ENCODE data around the gene DTNB. TPM values are rescaled to one million over a fixed set of nuclear protein-coding genes. Genes with fewer than 3 reads are reported as not detected.
"Not testable (repeated sequence)": the region's sequence is repeated elsewhere in the genome, so short reads cannot be mapped to it uniquely, and the experiment has no call there.

Gene DTNB
- total RNA-seq, 1 donor from 2014 or later: 2.9 TPM

DNA sequence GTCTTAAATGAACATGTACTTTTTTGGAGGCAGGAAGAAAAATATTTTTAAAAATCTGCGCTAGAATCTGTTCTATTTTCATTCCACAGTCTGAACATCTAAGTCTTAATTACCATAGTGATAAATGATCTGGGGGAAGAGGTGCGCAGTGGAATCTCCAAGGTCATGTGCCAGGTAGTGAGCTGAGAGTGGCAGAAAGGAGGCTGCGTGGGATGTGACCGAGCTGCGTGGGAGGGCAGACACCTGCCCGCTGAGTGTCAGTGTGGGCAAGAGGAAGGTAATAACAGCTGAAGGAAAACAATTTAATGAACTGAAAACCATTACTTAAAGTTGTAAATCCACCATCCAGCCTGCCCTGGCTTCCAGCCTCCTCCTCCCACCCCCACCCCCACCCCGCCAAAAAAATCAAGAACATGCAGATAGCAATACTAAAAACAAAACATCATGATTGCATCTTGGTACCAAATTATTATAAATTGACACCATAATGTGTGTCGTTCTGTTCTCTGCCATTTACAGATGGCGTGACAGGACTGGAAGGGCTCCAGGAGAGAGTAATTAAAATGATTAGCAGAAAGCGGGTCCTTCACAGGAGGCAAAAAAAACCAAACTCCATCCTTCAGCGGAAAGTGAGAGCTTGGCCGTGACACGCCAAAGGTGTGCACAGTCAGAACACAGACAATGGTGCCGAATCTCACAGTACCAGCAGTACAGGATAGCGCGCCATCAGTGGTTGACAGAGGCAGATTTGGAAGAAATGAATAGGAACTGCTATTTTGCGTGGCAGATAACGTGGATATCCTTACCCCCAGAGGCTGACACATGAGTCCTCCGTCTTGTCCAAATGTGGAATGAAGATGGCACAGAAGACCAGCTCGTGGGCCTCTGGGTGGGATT is 11.4 kb upstream of the DTNB start:
- DNase-seq (ENCODE audit: low read depth): no peak

DNA sequence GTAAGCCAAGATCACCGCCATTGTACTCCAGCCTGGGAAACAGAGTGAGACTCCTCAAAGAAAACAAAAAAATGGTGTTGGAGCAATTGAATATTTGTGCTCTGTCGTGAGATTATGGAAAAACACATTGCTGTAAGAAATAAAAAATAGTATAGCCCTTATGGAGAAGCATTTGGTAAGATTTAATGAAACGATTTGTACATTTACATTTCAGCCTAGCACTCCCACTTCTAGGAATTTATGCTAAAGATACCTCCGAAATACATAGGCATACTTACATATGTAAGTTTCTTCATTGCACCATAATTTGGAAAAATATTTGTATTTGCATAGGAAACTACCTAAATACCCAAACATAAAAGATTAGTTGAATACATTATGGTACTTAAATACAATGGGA is 8.7 kb upstream of the DTNB start:
- DNase-seq (ENCODE audit: low read depth): no peak

DNA sequence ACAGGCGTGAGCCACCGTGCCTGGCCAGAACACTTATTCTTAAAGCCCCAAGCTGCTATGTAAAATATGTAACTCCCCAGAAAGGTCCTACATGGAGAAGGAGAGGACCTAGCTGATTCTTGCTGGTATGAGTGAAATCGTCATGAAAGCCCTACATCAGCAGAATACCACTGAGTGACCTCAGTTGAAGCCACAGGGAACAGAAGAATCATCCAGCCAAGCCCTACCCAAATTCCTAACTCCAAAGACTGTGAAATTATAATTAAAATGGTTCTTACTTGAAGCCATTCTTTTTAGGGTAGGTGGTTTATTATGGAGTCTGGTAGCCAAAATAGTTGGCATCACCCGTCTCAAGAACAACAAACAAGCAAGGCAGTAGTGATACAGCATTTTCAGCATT is 4.5 kb upstream of the DTNB start:
- DNase-seq (ENCODE audit: low read depth): no peak

DNA sequence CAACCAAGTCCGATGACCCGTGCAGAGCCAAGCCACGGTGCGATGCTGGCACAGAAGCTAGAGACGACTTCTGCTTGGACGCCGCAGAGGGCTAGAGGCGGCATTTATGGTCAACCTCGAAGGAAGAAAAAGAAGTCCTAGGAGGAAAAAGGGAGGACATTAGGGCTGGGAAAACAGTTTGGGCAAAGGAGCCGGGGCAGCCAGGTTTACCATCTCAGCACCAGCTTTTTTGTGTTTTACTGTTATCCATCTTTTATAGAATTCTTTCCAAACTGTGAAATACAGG is 643 bp upstream of the DTNB start:
- no peak for DNase-seq (ENCODE audit: low read depth)

DNA sequence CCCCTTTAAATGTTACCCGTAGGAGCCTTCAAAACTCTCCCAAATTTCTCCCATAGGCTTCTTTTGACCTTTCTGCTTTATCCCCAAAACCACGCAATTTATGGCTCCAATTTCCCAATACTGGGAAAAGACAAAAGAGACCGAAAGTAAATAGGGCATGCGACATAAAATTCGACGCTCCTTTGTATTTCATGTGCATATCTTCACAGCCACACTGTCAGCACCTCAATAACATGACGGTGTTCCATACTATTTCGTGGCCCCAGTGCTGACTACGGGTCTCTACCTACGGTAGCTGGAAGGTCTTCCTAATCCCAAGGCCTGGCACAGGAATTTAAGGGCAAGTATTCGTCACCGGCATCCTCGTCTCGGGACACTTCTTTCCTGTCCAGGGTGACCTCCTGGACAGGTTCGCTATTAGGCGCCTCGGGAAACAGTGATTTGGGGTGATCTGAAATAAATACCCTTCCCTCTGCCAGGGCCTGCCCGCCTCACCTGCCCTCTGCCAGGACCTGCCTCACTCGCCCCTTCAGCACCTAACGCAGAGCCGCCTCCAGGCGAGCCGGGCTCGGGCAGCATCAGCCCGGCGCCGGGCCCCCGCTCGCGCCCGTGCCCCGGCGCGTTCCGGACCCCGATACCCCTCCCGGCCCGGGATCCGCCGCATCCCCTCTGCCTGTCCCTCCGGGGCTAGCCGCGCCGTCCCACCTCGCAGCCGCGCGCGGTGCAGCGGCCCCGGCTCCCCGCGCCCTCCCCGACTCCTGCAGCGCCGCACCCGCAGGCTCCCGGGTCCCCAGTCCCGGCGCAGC is 680 bp downstream of the DTNB start:
- peak; percentile 37 for DNase-seq (ENCODE audit: low read depth)

DNA sequence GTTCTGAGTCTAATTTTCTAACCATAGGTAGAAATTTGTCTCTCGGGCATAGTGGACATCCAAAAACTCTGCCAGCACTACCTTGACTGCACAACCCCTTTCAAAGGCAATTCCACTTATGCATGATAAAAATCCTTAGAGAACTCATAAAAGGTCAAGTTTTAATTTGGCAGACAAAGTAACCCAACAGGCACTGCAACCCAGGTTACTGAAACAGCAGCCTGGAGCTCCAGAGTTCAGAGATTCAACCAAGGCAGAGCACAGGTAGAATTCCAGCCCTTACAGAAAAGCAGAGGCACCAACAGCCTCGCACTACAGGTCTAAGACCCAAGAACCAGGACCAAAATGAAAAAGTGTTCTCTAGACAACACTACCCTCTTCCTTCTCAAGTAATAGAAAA is 1.8 kb downstream of the DTNB start:
- DNase-seq (ENCODE audit: low read depth): no peak

DNA sequence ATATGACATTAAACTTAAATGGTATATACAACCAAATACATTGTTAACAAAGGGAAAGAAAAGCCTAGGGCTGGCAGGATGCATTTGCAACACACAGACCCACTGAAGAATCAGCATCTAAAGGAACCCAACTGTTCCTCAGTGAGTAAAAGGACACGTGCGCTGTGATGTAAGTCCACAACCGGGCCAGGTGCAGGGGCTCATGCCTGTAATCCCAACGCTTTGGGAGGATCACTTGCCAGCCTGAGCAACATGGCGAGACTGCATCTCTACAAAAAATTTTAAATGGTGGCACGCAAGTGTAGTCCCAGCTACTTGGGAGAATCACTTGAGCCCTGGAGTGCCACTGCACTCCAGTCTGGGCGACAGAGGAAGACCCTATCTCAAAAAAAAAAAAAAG is 3.9 kb downstream of the DTNB start:
- no peak for DNase-seq (ENCODE audit: low read depth)

DNA sequence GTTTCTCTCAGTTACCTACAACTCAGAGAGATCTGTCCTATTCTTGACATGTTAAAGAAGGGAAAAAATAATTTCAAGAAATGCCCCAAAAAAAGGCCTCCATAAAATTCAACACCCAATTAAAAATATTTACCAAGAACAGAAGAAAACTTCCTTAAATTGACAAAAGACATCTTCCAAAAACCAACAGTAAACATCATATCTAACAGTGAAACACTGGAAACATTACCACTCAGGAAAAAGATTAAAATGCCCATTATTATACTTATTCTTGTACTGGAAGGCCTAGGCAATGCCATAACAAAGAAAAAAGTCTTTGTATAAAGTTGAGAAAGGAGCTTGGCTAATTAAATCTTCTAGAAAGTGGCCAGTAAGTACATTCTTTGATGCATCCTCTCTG is 7.2 kb downstream of the DTNB start:
- no peak for DNase-seq (ENCODE audit: low read depth)

DNA sequence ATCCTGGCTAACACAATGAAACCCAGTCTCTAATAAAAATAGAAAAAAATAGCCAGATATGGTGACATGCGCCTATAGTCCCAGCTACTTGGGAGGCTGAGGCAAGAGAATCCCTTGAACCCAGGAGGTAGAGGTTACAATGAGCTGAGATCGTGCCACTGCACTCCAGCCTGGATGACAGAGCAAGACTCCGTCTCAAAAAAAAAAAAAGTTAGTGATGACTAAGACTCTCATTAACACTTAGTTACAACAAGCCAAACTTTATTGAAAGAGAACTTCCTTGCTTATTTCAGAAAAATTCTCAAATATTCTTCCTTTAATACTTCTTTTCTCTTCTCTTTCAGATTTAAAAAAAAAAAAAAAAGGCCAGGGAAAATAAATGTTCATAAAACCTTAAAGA is 7.9 kb downstream of the DTNB start:
- DNase-seq (ENCODE audit: low read depth): not testable (repeated sequence)

DNA sequence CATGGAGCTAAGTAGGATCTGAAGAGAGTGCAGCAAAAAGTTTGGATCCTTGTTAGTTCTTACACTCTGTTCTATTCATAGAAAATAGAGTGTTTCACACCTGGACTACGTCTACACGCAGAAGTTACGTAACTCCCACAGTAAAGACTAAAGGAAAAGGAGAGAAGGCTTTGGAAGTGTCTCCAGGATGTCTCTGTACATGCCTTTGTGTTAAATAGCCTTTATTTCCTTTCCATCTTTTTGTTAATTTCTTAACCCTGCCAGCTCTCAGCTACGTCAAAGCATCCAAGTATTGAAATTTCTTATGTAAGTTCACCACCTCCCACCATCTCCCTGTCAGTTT is 8.4 kb downstream of the DTNB start:
- no peak for DNase-seq (ENCODE audit: low read depth)

DNA sequence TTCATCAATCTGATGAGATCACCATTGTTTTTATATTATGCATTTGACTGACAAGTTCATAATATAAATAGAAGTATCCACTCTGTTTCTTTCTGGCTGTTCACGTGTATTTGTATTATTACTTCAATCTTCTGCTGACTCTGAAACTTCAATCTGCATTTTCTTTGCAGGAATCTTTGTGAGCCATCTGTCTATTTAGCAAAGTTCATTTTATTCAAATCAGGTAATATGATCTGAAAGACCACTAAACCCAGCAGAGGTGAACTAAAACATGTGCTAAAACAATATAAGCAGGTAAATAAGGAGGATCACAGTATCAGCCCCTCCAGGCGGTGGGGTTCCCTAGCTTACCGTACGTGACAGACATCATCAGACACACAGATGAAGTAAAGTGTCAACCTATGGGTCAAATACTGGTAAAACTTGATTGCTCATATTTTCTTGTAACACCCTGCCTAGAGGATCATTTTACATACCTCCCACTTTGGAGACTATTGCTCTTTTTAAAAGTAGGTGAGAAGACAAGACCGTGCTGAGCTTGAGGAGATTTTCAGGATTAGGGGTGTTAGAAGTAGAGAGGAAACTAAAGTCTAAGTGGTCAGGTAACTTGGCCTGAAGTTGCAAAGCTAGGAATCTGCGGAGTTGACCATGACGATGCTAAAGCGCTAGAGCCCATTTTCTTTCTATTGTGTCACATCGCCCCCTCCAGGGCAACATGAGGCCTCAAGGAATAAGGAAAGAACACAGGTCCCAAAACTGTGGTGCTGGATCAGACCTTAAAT is 9.0 kb downstream of the DTNB start:
- DNase-seq (ENCODE audit: low read depth): peak; percentile 81

DNA sequence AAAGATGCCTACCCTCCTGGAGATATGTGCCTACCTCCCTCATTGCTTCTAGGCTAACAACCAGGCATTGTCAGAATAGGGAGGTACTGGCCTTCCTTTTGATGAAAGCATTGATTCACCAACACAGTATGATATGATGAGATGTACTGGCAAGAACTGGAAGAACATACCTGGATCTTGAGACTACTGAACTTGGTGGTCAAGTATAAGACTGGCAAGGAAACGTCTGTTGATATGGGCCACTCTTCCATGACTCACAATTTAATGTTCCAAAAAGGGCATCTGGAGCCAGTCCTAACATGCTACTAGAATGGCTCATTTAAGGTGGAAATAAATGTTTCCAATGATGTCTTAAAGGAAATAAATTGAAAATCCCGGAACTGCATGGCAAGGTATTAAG is 18.1 kb downstream of the DTNB start:
- DNase-seq (ENCODE audit: low read depth): no peak

DNA sequence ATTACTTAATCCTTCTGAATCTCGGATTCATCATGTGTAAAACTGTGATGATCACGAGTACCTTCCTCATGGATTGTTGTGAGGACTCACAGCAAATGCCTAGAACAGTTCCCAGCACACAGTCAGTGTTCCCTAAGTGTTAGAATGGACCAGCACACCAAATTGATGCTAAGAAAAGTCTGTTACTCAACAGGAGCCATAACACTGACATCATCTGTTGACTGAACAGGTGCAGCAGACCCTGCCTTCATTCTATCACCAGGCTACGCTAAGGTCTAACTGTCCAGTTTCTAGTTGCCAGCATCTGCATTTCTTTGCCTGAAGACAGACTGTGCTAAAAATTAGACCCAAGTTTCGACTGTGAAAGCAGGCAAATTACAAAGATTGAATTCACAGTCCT is 18.6 kb downstream of the DTNB start:
- peak; percentile 62 for DNase-seq (ENCODE audit: low read depth)

DNA sequence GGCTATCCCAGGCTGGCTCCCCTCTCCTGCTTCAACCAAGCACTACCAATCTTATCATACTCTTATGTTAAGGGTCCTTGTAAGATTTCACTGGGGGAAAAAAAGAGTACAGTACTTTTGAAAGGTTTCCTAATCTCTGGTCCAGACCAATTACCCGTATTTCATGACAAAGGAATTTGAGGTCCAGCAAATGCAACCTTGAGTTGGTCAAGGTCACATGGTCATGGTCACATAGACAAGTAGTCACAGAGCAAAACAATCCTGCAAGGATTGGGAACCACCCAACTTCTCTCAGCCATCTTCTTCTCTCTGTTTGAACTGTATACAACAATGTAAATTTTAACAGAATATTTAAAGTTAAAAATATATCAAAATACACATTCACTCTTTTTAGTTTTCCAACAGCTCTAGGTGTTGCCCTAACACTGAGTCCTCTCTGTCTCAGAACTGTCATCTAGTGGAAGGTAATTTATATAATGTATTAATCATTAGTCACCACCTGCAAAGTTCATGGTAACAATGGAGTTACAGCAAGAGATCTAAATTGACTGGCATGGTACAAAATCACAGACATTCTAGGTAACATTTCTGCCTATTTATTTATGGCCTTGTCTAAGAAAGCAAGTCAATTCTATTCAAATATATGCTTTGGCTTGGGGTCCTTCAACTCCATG is 21.5 kb downstream of the DTNB start:
- peak; percentile 27 for DNase-seq (ENCODE audit: low read depth)

DNA sequence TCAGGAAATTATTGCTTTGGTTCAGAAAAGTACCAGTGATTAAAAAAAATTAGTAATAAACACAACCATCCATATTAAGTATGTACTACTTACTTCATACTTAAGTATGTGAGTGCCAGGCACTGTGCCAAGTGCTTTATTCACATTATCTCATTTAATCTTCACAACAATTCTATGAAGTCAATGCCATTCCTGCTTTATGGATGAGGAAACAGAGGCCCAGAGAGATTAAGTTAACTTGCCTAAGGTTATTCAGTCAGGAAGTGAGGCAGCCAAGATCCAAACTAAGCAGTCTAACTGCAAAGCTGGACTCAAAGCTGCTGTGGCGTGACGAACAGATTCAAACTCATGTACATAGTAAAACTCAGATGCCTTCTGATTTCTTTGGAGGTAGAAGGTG is 22.3 kb downstream of the DTNB start:
- DNase-seq (ENCODE audit: low read depth): no peak

DNA sequence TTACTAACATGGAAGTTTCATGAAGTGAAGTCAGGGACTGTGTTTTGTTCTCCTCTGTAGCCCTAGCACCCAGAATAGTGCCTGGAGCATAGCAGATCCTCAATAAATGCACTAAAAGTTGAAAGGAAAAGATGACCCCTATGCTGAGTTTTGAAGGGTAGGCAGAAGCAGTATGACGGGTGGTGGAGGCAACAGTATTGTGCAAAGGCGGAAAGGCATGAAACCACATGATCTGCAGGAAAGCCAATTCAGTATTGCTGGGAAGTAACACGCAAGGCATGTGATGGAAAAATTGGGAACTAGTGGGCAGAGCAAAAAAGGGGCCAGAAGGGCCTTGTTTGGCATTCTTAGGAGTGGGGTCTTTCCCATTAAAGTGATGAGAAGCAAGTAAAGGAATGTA is 23.1 kb downstream of the DTNB start:
- no peak for DNase-seq (ENCODE audit: low read depth)

DNA sequence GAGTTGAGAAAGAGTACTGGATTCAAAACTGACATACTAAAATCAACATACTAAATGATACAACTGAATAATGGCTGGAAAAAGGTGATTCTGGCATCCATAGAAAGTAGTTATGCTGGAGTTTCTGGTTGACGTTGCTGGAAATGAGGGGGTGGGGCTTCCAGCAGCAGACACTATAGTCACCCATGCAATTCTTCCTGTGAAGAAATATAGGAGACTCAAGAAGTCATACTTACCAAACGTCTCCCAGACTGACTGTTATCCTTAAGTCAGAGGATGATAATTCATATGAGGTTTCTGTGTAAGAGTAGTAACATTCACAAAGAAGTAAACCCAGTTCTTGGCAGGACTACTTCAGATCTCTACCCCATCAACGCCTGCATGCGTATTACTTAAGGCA is 23.6 kb downstream of the DTNB start:
- DNase-seq (ENCODE audit: low read depth): no peak

DNA sequence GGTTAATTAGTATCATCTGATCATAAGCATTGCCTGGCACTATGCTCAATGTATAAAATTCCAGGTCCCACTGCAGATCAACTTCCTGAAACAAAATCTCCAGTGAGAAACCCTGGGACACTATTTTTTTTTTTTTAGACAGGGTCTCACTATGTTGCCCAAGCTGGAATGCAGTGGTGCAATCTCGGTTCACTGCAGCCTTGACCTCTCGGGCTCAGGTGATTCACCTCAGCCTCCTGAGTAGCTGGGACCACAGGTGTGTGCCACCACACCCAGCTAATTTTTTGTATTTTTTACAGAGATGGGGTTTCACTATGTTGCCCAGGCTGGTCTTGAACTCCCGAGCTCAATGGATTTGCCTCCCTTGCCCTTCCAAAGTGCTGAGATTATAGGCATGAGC is 31.1 kb downstream of the DTNB start:
- no peak for DNase-seq (ENCODE audit: low read depth)

DNA sequence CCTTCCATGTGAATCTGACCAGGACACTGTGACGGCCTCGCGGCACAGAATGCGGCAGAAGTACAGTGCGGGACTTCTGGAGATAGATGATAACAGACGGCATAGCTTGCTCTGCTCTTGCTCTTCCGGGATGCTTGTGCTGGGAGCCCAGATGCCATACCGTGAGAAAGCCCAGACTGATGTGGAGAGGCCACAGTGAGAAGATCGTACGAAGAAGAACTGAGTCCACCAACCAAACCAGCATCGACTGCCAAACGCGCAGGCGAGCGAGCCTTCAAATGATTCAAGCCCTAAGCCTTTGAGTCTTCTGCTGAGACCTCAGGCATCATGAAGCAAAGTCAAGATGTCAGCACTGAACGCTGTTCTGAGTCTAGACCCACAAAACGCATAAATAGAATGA is 33.7 kb downstream of the DTNB start:
- no peak for DNase-seq (ENCODE audit: low read depth)

DNA sequence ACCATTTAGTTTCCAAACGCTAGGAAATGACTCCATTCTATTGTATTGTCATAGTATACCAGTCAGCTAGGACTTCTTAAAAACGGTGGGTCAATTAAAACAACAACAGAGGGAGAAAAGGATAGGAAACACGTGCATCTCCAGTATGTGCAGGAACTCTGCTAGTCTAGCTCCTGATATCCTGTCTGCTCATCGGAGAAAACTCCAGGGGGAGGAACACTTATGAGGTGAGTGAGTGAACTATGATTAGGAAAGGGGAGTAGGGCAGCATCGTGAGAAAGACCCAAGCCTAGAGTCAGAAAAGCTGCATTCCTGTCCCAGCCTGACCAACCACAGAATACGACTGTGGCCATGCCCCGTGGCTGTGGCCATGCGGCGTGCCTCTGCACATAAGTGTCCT is 34.2 kb downstream of the DTNB start:
- no peak for DNase-seq (ENCODE audit: low read depth)

DNA sequence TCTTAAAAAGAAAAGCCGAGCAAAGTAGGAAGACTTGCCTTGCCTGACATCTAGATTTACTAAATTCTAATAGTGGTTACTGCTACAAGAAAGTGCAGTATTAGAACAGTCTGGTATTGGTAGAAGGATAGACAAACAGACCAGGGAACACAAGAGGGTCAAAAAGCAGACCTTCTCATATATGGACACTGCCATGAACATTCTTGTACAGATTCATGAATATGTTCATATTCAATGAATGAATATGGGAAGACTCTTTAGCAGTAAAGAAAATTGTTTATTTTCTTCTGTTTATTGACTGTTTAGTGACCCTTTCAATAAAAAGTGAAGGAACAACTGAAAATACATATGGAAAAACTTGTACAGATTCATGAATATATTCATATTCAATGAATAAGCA is 37.6 kb downstream of the DTNB start:
- DNase-seq (ENCODE audit: low read depth): no peak

DNA sequence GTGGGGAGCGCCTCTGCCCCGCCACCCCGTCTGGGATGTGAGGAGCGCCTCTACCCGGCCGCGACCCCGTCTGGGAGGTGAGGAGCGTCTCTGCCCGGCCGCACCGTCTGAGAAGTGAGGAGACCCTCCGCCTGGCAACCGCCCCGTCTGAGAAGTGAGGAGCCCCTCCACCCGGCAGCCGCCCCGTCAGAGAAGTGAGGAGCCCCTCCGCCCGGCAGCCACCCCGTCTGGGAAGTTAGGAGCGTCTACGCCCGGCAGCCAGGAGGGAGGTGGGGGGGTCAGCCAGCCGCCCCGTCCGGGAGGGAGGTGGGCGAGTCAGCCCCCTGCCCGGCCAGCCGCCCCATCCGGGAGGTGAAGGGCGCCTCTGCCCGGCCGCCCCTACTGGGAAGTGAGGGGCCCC is 39.6 kb downstream of the DTNB start:
- not testable (repeated sequence) for DNase-seq (ENCODE audit: low read depth)
